Measurements from ENCODE around the gene GALNT2.

Gene GALNT2

GRCh38 chr1:230248016-230248888 is 181.2 kb downstream of the GALNT2 start:
- no peak for DNase-seq

GRCh38 chr1:230248889-230249270 is 181.8 kb downstream of the GALNT2 start:
- no peak for DNase-seq

- DNase-seq: no peak
Measured at GRCh38 chr1:230249695-230250480, 182.8 kb downstream of the GALNT2 start.

GRCh38 chr1:230250666-230251065 is 183.6 kb downstream of the GALNT2 start:
- no peak for DNase-seq

- DNase-seq: no peak
Measured at GRCh38 chr1:230251644-230252191, 184.7 kb downstream of the GALNT2 start.

GRCh38 chr1:230253150-230253549 is 186.1 kb downstream of the GALNT2 start:
- no peak for DNase-seq

GRCh38 chr1:230254265-230254664 is 187.2 kb downstream of the GALNT2 start:
- DNase-seq: no peak

GRCh38 chr1:230255116-230255515 is 188.1 kb downstream of the GALNT2 start:
- no peak for DNase-seq

GRCh38 chr1:230255991-230256390 is 189.0 kb downstream of the GALNT2 start:
- DNase-seq: no peak

- DNase-seq: no peak
Measured at GRCh38 chr1:230256896-230257295, 189.9 kb downstream of the GALNT2 start.

- no peak for DNase-seq
Measured at GRCh38 chr1:230259621-230260020, 192.6 kb downstream of the GALNT2 start.

- no peak for DNase-seq
Measured at GRCh38 chr1:230260831-230261230, 193.8 kb downstream of the GALNT2 start.

GRCh38 chr1:230261928-230262650 is 195.1 kb downstream of the GALNT2 start:
- no peak for DNase-seq

GRCh38 chr1:230262867-230263567 is 196.0 kb downstream of the GALNT2 start:
- DNase-seq: no peak

- DNase-seq: no peak
Measured at GRCh38 chr1:230263568-230264195, 196.6 kb downstream of the GALNT2 start.

GRCh38 chr1:230264342-230264741 is 197.3 kb downstream of the GALNT2 start:
- DNase-seq: no peak

GRCh38 chr1:230265200-230266115 is 198.4 kb downstream of the GALNT2 start:
- DNase-seq: no peak

GRCh38 chr1:230266456-230266855 is 199.4 kb downstream of the GALNT2 start:
- no peak for DNase-seq

GRCh38 chr1:230267338-230268065 is 200.5 kb downstream of the GALNT2 start:
- DNase-seq: no peak

All from NCI-H1436 treated with DMSO at 0.1 percent for 48 hours (cell line).